ENCODE results near the gene PRSS12.

- no peak for TF ChIP-seq EZH2 (IDR thresholded peaks at IDR 0.05; ENCODE audit: insufficient read depth, poor library complexity, severe bottlenecking)
- TF ChIP-seq EZH2phosphoT487 (IDR thresholded peaks at IDR 0.05; ENCODE audit: insufficient read depth, low read depth): no peak
These were observed 64.9 kb downstream of the PRSS12 start for GRCh38 chr4:118287711-118288451.
